Measurements from ENCODE around the gene NECTIN3. TPM values are rescaled to one million over a fixed set of nuclear protein-coding genes. Genes with fewer than 3 reads are reported as not detected.

The NECTIN3 gene
- total RNA-seq, 1 donor from 2014 or later: 13.2 TPM

DNA sequence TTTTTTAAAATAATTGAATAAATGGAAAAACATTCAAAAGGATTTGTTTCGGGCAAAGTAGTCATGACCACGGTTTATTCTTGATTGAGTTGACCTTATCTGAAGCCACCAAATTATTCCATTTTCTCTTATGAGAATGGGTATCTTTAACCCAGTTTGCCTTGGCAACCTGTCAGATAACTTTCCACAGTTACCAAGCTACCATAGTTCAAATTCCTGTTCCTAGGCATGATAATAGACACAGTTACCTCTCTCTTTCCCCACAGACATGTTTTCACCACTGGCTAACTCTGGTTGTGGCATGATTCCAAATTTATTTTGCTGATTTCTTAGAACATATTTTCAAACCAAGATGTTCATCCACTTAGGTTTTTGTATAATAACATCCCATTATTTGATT lies 84.9 kb downstream of the NECTIN3 start:
- no peak overlapping the region for H3K4me3 ChIP-seq (ENCODE audit: low read depth, low read length)
- TF ChIP-seq, protein P1, sequence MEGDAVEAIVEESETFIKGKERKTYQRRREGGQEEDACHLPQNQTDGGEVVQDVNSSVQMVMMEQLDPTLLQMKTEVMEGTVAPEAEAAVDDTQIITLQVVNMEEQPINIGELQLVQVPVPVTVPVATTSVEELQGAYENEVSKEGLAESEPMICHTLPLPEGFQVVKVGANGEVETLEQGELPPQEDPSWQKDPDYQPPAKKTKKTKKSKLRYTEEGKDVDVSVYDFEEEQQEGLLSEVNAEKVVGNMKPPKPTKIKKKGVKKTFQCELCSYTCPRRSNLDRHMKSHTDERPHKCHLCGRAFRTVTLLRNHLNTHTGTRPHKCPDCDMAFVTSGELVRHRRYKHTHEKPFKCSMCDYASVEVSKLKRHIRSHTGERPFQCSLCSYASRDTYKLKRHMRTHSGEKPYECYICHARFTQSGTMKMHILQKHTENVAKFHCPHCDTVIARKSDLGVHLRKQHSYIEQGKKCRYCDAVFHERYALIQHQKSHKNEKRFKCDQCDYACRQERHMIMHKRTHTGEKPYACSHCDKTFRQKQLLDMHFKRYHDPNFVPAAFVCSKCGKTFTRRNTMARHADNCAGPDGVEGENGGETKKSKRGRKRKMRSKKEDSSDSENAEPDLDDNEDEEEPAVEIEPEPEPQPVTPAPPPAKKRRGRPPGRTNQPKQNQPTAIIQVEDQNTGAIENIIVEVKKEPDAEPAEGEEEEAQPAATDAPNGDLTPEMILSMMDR (IDR thresholded peaks at IDR 0.05; ENCODE audit: insufficient read depth, low read length, severe bottlenecking): no peak
- no peak for DNase-seq (ENCODE audit: low read depth)
- no peaks in the 10 kb centered on the region for H3K36me3 ChIP-seq (ENCODE audit: control insufficient read depth, insufficient read depth, low read length)
- no peak for FAIRE-seq
- H3K27me3 ChIP-seq (ENCODE audit: control insufficient read depth, insufficient read depth, low read length): no peaks in the 10 kb centered on the region

GRCh38 chr3:111159391-111159790 lies 87.8 kb downstream of the NECTIN3 start:
- TF ChIP-seq, protein P1 (IDR thresholded peaks at IDR 0.05; ENCODE audit: insufficient read depth, low read length, severe bottlenecking): no peak
- H3K27me3 ChIP-seq (ENCODE audit: control insufficient read depth, insufficient read depth, low read length): no peaks in the 10 kb centered on the region
- H3K36me3 ChIP-seq (ENCODE audit: control insufficient read depth, insufficient read depth, low read length): no peaks in the 10 kb centered on the region
- FAIRE-seq (no peak), DNase-seq (ENCODE audit: low read depth) (peak; percentile 44)
- H3K4me3 ChIP-seq (ENCODE audit: low read depth, low read length): no peak overlapping the region

- no peak for DNase-seq (ENCODE audit: low read depth)
- no peak for FAIRE-seq
- H3K27me3 ChIP-seq (ENCODE audit: control insufficient read depth, insufficient read depth, low read length): no peaks in the 10 kb centered on the region
- H3K36me3 ChIP-seq (ENCODE audit: control insufficient read depth, insufficient read depth, low read length): no peaks in the 10 kb centered on the region
- H3K4me3 ChIP-seq (ENCODE audit: low read depth, low read length): no peak overlapping the region
- TF ChIP-seq, protein P1 (IDR thresholded peaks at IDR 0.05; ENCODE audit: insufficient read depth, low read length, severe bottlenecking): no peak
Observed at GRCh38 chr3:111164621-111165020, 93.0 kb downstream of the NECTIN3 start.

DNA sequence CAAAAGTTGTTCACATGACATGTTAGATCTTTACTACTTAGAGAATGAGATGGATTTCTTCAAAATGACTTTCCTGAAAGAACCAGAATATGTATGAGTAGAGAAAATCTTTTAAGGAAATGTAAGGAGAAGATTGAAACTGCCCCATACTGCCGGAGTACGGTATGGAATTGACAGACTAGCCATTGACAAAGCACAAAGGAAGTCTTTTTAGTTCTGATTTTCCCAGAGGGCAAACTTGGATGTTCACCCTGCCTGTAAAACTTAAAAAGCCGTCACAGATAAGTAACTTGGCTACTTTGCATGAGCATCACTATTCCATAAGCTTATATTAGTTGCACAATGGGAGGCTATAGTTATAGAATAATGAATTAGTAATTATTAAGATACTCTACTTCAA lies 93.8 kb downstream of the NECTIN3 start:
- no peaks in the 10 kb centered on the region for H3K27me3 ChIP-seq (ENCODE audit: control insufficient read depth, insufficient read depth, low read length)
- no peak overlapping the region for H3K4me3 ChIP-seq (ENCODE audit: low read depth, low read length)
- no peak for FAIRE-seq
- DNase-seq (ENCODE audit: low read depth): no peak
- TF ChIP-seq, protein P1 (IDR thresholded peaks at IDR 0.05; ENCODE audit: insufficient read depth, low read length, severe bottlenecking): no peak
- H3K36me3 ChIP-seq (ENCODE audit: control insufficient read depth, insufficient read depth, low read length): no peaks in the 10 kb centered on the region

DNA sequence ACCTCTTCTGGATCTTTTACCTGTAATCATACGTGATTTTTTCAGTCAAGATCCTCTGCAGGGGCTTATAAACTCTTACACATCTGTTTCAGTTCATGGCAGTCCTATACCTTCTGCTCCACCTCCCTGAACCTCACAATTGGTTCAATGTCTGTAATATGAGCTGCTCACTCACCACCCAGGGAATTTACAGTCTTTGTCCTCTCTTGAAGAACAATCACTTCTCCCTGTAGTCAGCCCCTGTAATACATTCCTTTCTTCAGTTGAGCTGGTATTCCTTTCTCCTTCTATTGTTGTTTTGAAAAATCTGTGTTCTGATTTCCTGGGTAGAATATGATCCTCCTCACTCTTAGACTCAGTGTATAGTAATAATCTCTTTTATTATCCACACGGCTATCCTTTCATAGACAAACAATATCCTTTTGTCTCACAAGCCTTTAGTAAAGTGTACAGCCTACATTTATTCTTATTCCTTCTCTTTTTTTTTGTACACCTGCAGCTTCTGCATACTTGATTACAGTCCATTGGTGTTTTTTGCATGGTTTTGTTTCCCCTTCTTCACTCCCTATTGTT lies 101.8 kb downstream of the NECTIN3 start:
- peak; percentile 52 for DNase-seq (ENCODE audit: low read depth)
- H3K27me3 ChIP-seq (ENCODE audit: control insufficient read depth, insufficient read depth, low read length): no peaks in the 10 kb centered on the region
- TF ChIP-seq, protein P1 (IDR thresholded peaks at IDR 0.05; ENCODE audit: insufficient read depth, low read length, severe bottlenecking): no peak
- no peak for FAIRE-seq
- H3K4me3 ChIP-seq (ENCODE audit: low read depth, low read length): no peak overlapping the region
- no peaks in the 10 kb centered on the region for H3K36me3 ChIP-seq (ENCODE audit: control insufficient read depth, insufficient read depth, low read length)

DNA sequence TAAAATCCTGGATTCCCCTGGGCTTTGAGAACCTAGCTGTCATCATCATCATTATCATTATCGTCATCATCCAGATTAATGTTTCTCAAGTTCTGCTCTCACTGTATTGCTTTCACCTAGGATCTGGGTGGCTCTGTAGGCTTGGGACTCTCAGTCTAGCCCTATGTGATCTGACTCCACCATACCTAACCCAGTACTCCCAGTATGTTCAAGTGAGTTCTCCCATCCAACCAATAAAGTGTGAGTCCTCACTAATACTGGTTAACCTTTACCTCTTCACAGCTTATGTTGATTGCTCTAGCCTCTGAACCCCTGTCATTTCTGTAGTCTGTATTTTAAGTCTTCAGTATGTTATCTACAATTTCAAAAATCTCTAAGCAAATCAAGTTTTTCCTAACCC lies 102.3 kb downstream of the NECTIN3 start:
- Histone ChIP-seq H3K4me3 (ENCODE audit: low read depth, low read length) (no peak overlapping the region), H3K36me3 (ENCODE audit: control insufficient read depth, insufficient read depth, low read length) (no peaks in the 10 kb centered on the region), H3K27me3 (ENCODE audit: control insufficient read depth, insufficient read depth, low read length) (no peaks in the 10 kb centered on the region)
- TF ChIP-seq, protein P1 (IDR thresholded peaks at IDR 0.05; ENCODE audit: insufficient read depth, low read length, severe bottlenecking): no peak
- DNase-seq (ENCODE audit: low read depth): no peak
- FAIRE-seq: no peak

Data from bronchial epithelial cell (primary cell).